Activated CD4-positive, CD25-positive, alpha-beta regulatory T cell treated with anti-CD3 and anti-CD28 coated beads, Interleukin-2, amount 50 U/mL, for 16 hours (primary cell): ENCODE measurements around the gene OR11L1.

Experiments
- DNase-seq: peaks from one replicate; pipeline ENCODE4 v3.0.0-alpha.2; 2020; ENCODE audit warnings: low read depth, low spot score

OR11L1 gene, protein sequence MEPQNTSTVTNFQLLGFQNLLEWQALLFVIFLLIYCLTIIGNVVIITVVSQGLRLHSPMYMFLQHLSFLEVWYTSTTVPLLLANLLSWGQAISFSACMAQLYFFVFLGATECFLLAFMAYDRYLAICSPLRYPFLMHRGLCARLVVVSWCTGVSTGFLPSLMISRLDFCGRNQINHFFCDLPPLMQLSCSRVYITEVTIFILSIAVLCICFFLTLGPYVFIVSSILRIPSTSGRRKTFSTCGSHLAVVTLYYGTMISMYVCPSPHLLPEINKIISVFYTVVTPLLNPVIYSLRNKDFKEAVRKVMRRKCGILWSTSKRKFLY

DNA sequence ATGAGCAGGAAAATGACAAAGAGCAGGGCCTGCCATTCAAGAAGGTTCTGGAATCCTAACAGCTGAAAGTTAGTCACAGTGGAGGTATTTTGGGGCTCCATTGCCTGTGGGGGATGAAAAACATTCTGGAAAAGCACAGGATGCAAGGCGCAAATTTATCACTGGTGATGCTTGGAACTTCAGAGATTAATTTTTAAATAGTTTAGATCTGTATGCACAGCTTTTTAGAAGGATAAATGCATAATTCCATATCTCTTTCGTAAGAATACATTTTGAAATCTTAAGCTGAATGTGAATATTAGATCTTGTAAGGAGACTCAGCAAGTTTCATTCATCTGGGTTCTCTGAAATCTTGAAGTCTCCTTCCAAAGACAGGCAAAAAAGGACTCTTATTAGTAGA lies at the start of gene OR11L1:
Gene OR11L1, minus strand, starts transcription at position 101 of the 400 bp plus-strand sequence. Its CDS starts 0 bp downstream, at position 101.
- DNase-seq: no peak

DNA sequence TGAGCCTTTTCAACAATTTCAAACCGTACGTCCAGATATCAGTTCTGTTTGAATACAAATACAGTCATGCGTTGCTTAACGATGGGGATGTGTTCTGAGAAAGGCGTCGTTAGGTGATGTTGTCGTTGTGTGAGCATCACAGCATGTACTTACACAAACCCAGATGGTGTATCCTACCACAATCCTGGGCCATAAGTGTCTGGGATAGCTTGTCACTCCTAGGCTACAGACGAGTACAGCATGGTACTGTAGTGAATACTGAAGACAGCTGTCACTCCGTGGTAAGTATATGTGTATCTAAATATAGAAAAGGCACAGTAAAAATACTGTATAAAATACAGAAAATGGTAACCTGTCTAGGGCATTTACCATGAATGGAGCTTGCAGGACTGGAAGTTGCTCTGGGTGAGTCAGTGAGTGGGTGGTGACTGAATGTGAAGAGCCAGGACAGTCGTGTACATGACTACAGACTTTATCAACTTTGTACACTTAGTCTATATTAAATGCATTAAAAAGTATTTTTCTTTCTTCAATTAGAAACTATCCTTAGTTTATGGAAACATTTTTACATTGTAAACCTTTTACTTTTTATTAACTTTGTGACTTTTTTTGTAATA lies 43.2 kb upstream of the OR11L1 start:
- no peak for DNase-seq

DNA sequence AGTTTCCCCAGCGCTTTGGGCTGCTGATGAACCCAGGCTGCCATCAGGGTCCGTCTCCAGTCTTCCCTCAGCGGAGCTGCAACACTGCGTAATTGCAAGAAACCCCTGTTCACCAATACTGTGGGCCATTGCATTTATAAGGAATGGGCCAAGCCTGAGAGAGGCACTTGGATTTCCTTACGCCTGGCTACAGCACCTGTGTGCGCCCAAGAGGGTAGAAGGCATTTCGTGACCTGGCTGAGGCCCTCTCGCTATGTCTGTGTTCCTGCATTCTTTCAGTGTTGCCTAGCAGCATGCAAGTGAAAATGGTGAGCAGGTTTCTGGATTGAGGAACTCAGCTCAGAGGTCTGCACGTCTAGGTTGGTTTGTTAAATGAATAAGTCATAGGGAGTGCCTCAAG lies 41.6 kb upstream of the OR11L1 start:
- no peak for DNase-seq

DNA sequence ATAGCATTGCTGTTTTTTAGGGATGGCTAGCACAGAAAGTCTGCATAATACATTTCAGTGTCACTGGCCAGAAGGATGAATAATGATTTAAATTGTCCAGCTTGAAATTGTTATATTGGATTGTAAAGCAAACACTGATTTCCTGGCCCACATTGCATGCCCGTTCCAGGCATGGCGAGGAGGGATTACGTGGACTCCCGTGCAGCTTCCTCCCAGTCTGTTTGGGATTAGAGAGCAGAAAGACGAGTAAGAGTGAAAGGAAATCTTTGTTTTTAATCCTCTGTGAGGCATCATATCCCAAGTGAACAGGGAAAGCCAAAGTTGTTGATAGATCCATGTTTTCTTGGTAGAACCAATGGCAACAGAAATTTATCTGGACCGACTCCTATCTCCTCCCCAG lies 23.7 kb upstream of the OR11L1 start:
- DNase-seq: no peak

DNA sequence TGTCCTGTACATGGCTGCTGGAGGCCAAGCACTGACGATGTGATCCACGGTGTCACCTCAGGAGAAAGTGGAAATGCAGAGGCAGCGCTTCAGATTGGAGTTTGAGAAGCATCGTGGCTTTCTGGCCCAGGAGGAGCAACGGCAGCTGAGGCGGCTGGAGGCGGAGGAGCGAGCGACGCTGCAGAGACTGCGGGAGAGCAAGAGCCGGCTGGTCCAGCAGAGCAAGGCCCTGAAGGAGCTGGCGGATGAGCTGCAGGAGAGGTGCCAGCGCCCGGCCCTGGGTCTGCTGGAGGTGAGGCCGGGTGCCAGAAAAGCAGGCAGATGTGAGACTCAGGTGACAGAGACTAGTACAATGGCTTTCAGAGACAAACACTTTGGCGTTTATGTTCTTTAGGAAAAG lies 22.9 kb upstream of the OR11L1 start:
- no peak for DNase-seq

DNA sequence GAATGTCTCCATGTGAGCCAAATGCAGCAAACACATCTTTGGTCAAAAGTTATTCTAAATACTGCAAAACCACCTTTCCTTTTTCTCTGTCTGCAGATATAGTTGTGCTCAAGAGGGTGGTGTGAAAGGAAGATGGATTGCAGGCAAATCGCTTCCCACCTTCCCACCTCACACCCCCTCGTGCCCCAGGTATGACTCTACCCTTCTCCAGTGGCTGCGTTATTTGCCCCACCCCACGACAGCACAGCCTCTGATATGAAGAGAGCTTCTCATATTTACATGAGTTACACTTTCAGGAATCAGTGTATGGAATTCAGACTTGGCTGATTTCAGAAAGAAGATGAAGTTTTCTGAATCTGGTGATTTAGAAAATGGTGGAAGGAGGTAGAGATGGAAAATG lies 21.1 kb upstream of the OR11L1 start:
- no peak for DNase-seq

DNA sequence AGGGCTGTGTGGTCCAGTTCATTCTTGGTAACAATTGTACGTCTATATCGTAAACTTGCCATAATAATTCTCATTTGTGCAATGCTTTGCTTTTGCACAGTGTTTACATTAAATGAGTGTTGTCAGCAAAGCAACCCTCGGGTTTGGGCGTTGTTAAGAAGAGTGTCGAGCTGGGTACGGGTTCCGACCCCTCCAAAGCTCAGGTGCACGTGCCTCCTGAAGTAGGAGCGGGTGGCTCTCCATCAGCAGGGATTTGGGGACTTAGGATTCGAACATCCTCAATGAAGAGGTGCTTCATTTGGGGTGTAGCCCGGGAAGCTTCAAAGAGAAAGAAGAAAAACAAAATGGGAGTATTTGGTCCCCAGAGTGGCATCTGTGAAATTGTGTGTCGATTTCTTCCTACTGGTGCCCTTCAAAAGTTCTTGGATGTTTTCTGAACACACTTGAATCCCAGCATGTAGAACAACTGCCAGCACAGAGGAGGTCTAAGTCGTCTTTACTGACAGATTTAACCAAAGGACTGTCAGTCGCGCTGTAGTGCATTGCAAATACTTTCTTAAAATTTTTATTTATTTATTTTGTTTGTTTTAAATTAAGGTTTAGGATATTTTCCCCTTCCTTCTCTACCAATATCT lies 16.4 kb upstream of the OR11L1 start:
- no peak for DNase-seq

DNA sequence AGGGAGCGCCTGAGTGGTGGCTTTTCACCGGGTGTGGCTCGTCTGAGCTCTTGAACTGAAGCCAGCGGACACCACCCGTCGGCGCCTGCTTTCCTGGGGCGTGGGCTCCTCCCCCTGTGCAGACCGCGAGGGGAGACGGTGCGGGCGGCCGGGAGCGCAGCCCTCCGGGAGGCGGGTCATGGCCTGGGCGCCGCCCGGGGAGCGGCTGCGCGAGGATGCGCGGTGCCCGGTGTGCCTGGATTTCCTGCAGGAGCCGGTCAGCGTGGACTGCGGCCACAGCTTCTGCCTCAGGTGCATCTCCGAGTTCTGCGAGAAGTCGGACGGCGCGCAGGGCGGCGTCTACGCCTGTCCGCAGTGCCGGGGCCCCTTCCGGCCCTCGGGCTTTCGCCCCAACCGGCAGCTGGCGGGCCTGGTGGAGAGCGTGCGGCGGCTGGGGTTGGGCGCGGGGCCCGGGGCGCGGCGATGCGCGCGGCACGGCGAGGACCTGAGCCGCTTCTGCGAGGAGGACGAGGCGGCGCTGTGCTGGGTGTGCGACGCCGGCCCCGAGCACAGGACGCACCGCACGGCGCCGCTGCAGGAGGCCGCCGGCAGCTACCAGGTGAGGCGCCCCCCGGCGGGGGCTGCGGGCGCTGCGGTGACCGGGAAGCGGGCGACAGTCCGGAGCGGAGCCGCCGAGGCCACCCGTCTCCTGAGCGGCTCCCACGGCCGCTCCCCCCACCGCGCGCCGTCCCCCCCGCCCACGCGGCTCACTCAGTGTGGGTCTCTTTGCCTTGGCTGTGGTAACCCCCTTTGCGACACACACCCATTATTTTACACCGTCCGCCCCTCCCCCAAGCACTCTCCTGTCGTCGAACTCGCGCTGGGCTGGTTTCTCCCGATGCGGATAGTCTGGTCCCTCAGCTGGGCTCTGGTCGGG lies 15.6 kb upstream of the OR11L1 start, which contains the start of gene TRIM58:
Gene TRIM58, plus strand, starts transcription at position 119 of the 916 bp plus-strand sequence. Its CDS starts 60 bp downstream, at position 179.
- no peak for DNase-seq

DNA sequence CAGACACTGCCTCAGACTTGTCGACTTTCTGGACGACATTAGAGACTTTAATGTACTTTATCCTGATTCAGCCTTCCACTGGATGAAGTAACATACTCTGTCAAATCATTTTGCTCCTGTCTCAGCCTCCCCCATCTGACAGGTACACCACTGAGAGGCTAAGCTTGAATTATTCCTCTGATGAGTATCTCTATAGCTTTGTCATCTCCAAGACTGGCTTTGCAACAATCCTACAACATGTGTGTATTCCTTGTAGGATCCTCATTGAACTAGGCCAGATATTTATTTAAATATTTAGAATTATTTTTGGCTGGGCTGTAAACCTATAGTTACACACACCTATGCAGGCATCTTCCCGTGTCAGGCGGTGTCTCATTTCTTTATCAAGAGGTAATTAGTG lies 14.2 kb upstream of the OR11L1 start:
- DNase-seq: no peak

DNA sequence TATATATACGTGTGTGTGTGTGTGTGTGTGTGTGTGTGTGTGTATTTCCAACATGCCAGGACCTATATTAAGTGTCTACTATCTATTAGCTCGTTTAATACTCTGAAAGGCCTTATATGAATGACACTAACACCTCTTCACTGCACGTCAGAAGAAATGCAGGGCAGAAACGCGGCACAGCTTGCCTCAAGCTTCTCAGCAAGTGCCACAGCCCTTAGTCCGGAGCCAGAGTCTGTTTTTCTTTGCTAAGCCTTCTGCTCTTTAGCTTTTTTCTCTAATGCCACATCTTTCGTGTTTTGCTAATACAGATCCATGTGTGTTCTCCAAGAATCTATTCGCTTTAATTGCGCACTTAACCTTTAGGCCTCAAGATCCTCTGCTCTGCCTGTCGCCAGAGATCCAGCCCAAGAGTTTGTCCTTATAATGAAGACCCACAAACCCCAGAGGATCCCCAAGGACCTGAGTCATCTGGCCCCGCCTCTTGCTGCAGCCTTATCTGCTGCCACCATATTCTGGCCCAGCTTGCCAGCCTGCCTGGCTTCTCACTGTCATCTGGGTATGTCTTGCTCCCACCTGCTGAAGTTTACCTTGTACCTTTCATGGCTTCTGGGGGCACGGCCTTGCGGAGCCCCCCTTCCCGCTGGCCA lies 13.3 kb upstream of the OR11L1 start:
- no peak for DNase-seq

DNA sequence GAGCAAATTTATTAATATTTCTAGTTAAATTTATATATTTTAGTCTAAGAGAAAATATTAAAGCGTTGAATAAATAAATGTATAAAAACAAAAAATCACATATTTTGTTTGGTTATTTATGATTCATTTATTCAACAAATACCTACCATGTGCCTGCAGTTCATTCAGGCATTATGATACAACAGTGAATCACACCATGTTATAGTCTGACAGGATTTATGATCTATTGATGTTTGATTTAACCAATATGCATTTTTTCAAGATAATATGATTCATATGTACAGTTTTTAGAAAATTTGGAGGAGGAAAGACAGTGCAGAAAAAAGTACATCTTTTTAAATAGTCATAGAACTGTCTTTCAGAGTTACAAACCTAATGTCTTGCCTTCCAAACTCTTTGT lies 7.9 kb upstream of the OR11L1 start:
- DNase-seq: no peak

DNA sequence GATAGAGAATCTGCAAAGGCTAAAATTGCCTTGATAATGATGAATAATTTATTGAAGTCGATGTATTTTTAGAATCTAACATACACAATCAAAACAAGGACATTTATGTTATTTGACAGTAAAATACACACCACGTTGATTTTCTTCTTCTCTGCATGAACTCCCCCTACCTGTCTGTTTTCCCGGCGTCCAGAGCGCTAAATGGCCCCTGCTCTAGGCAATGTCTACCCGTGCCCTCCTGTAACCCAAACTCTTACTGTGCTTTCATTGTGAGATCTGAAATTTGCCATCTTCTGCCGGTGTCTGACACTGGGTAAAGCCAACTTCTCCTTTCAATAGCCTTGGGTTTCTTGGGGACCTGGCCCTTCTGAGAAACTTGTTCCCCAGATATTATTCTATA lies 6.7 kb upstream of the OR11L1 start:
- no peak for DNase-seq

DNA sequence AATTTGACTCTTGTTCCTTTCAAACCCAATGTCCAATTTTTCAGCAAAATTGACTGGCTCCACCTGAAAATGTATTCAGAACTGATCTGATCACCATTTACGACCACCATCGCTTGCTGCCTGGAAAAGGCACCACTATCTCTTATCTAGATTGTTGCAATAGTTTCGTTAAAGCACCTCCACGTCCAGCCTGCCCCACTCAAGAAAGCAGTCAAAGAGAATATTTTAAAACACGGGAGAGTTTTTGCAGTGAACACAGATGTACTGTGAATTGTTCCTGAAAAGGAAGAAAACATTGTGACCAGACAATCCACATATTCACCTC lies 4.0 kb upstream of the OR11L1 start:
- DNase-seq: no peak

DNA sequence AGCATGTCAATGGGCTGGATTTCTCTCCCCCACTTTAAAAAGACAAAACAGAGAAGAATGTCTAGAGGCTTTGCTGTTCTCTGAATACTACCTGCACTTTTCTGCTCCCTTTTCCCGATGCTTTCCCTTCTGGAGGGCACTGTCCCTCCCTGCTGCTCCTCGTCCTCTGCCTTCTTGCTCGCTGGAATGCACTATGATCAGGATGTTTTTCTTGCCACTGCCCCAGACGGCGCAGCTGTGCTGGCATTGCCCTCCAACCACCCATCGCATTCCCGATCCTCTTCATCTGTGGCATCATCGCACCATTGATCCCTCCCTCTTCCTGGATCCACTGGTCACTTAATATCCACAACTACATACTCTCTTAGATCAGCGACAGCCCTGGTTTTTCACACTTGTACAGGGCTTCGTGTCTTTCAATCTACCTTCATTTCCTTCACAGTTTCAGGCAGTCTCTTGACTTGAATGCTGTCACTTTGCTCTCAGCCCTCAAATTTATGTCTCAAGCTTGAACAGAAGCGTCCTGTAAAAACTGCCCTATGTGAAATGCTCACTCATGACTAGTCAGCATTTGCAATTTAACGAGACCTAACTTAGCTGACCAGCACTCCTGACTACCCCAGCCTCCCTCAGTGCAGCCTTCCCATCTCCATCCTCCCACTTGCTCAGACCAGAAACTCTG lies 3.5 kb upstream of the OR11L1 start:
- DNase-seq: no peak

DNA sequence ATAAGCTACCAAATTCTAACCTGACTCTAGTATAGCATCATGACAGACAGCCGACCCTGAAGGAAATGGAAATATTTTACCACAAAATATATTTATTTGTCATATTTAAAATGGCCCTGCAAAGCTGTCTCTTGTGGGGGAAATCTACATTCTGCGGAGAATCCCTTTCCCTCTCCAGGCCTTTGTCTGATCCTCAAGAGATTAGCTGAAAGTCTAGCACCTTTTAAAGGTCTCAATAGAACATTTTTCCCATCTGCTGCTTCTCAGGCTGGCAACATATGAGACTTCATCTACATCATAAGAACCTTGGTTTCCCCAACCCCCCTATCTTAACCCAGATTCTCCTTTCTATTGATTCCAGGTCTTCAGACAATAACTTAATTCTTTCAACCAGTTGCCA lies 1.7 kb upstream of the OR11L1 start:
- DNase-seq: no peak

DNA sequence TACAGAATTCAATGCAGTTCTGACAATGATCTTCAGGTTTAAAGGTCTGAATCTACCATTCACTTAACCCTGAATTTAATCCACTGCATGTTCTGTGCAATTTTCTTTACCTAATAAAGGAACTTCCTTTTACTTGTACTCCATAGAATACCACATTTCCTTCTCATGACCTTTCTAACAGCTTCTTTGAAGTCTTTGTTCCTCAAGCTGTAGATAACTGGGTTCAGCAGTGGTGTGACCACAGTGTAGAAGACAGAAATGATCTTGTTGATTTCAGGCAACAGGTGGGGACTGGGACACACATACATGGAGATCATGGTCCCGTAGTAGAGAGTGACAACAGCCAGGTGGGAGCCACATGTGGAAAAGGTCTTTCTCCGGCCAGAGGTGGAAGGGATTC lies 878 bp downstream of the OR11L1 start:
- no peak for DNase-seq

DNA sequence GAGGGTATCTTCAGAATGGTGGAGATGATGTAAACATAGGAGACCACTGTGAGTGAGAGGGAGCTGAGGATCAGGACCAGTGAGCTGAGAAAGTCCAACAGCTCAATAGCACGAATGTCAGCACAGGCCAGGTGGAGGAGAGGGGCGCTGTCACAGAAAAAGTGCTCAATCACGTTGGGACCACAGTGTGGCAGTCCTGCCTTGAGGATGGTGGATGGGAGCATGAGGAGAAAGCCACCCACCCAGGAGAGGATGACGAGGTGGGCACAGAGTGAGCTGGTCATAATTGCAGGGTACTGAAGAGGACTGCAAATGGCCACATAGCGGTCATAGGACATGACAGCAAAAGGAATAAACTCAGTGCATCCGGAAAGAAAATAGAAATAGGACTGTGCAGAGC lies 8.1 kb downstream of the OR11L1 start:
- DNase-seq: no peak

DNA sequence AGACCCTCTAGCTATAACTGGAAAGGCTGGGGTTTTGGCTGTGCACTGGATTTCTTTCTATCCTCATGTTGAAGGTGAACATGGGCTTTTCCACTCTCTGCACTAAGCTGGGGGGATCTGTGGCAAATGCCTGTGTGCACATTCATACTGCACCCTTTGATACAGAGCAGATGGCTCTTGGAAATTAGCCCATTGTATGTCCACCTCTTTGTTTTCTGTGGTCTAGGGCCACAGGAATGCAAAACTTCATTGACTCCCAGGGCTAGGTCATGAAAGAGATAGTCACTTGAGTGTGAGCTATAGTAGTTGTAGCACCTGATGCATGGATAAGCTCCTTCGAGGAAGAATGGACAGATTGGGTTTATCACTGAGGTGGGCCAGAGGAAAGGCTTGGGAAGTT lies 12.0 kb downstream of the OR11L1 start:
- no peak for DNase-seq

DNA sequence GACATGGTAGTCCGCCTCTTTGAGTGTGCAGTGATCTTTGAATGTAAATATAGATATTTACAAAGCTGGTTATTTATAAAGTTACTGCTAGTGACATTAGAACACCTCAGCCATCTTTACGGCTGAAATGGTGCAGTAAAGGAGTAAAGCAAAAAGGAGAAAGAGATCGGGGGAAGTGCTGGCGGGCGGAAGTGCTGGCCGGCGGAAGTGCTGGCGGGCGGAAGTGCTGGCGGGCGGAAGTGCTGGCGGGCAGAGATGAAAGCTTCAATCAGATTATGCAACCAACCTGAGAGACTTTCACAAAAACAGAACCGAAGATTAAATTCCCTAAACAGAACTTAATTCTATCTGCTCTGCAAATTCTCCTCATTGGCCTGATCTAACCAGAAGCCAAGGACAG lies 16.3 kb downstream of the OR11L1 start:
- no peak for DNase-seq

DNA sequence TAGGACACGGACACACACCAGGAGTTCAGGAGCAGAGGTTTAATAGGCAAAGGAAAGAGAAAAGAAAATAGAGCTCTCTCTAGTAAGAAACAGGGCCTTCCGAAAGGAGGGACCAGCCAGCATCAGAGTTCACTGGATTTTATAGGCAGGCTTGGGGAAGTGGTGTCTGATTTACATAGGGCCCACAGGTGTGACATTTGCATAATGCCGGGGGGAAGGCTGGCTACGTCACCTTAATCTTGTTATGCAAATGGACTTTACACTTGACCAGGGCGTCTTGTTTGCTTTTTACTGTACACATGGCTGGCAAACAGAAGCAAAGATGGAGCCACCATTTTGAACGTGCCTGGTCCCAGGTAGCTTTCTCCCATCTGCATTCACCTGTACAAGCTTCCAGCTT lies 17.7 kb downstream of the OR11L1 start, which contains the start of gene OR14A16:
Gene OR14A16, minus strand, starts transcription at position 97 of the 400 bp plus-strand sequence. CDS start 8,390 bp downstream, outside the sequence.
- DNase-seq: no peak

DNA sequence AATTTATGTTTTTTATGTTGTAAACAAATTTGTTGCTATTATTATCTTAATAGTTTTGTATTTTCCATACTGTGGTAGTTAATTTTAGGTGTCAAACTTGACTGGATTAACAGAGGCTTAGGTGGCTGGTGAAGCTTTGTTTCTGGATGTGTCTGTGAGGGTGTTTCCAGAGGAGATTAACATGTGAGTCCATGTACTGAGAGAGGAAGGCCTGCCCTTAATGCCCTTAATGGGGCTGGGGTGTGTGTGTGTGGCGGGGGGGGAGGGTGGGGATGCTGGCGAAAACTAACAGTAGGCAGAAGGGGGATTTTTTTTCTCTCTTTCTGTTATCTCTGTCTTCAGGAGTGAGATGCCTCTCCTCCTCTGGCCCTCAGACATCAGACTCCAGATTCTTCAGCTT lies 19.6 kb downstream of the OR11L1 start:
- no peak for DNase-seq
